HG03196 (cell line): ENCODE results near the gene TOM1L2.
"Not testable (repeated sequence)": the region's sequence is repeated elsewhere in the genome, so short reads cannot be mapped to it uniquely, and the experiment has no call there.

ENCODE experiments used
- ATAC-seq: cut with Tn5 transposase; IDR thresholded peaks from one replicate; pipeline ENCODE4 v1.9.1; 2021; ENCODE audit not compliant: unreplicated experiment

The TOM1L2 gene

GRCh38 chr17:17810895-17811248 lies 161.3 kb downstream of the TOM1L2 start:
- ATAC-seq, result no peak

- ATAC-seq, result no peak
Measured at GRCh38 chr17:17810084-17810894, 161.9 kb downstream of the TOM1L2 start.

- no peak for ATAC-seq
Measured at GRCh38 chr17:17809531-17810083, 162.6 kb downstream of the TOM1L2 start.

GRCh38 chr17:17808706-17809432 lies 163.3 kb downstream of the TOM1L2 start:
- ATAC-seq, result no peak

GRCh38 chr17:17808200-17808599 lies 164.0 kb downstream of the TOM1L2 start:
- ATAC-seq, result not testable (repeated sequence)

GRCh38 chr17:17807440-17807839 lies 164.8 kb downstream of the TOM1L2 start:
- ATAC-seq, result no peak

- no peak for ATAC-seq
Measured at GRCh38 chr17:17806611-17807274, 165.5 kb downstream of the TOM1L2 start.

GRCh38 chr17:17806035-17806434 lies 166.2 kb downstream of the TOM1L2 start:
- no peak for ATAC-seq

GRCh38 chr17:17805575-17805974 lies 166.6 kb downstream of the TOM1L2 start:
- no peak for ATAC-seq

- no peak for ATAC-seq
Measured at GRCh38 chr17:17804007-17804406, 168.2 kb downstream of the TOM1L2 start.

GRCh38 chr17:17801800-17802481 lies 170.3 kb downstream of the TOM1L2 start:
- ATAC-seq, result no peak

GRCh38 chr17:17800504-17801021 lies 171.6 kb downstream of the TOM1L2 start:
- ATAC-seq, result no peak

- ATAC-seq, result no peak
Measured at GRCh38 chr17:17798573-17799255, 173.5 kb downstream of the TOM1L2 start.

GRCh38 chr17:17798010-17798556 lies 174.1 kb downstream of the TOM1L2 start:
- ATAC-seq, result no peak

GRCh38 chr17:17797119-17797809 lies 174.9 kb downstream of the TOM1L2 start:
- no peak for ATAC-seq

GRCh38 chr17:17796787-17797061 lies 175.5 kb downstream of the TOM1L2 start:
- no peak for ATAC-seq

GRCh38 chr17:17795946-17796786 lies 176.0 kb downstream of the TOM1L2 start:
- ATAC-seq, result no peak

GRCh38 chr17:17795296-17795695 lies 176.9 kb downstream of the TOM1L2 start:
- no peak for ATAC-seq

GRCh38 chr17:17794382-17794781 lies 177.8 kb downstream of the TOM1L2 start:
- no peak for ATAC-seq
